HL-60/S4 (cell line): ENCODE measurements around the gene FBLN2.

Experiments used
- in situ Hi-C: fragments of 300-500 bp; cut with MboI; formaldehyde crosslinking; loops from 2 replicates; pipeline ENCODE4 v1.14.3; 2022; ENCODE audit warnings: low sequenced_read_pairs

Gene FBLN2

DNA sequence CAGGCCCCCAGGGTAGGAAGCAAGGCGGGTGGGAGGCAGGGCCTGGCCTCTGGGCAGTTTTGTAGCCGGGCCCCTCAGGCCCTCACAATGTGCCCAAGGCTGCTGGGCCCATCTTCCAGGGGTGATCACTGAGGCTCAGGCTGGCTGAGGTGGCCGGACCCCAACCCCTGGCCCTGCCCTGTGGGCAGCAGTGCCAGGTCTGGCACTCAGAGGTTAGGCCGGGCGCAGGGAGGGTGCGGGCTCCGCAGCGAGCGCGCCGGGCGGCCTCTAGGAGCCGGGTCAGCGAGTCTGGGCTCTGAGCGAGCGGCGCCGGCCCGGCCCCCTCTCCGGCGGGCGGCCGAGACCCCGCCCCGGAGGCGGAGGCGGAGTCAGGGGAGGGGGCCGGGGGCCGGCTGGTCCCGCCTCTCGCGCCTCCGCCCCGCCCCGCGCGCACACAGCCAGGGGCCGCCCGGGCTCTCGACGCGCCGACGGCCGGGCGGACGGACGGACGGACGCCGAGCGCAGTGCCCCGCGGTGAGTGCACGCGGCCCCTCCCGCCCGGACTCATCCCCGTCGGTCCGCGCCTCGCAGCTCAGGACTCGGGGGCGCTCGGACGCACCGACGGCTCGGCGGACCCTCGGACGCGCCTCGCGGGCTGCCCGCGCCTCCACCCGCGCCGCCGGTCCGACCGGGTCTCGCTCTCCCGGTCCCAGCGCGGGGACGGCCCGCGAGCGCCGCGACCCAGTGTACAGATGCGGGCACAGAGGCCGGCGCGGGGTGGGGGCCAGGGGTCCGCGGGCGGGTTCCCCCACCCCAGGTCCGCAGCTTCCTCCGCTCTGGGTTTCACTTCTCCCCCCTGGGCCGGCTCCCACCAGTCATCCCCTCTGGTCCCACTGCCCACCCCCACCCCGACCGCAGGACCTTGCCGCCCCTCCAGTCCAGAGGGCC, at the start of gene FBLN2:
Gene FBLN2 (plus strand): TSS at position 430 of the 927 bp plus-strand sequence. CDS start 21,231 bp downstream, outside the sequence.
- in situ Hi-C loops = no loop called here

DNA sequence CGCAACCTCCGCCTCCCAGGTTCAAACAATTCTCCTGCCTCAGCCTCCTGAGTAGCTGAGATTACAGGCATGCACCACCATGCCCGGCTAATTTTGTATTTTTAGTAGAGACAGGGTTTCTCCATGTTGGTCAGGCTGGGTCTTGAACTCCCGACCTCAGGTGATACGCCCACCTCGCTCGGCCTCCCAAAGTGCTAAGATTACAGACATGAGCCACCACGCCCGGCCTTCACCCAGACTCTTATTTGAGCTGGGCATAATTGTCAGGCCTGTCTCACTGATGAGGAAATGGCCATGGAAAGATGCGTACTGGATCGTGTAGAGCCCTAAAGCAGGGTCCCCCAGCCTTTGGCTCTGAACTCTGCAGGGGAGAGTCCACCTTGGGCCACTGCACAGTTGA, 49.7 kb upstream of the FBLN2 start:
- in situ Hi-C loops = loop anchor here (5.0 kb wide), 1 partner anchor 148 kb away; no protein-coding TSS in a partner anchor

DNA sequence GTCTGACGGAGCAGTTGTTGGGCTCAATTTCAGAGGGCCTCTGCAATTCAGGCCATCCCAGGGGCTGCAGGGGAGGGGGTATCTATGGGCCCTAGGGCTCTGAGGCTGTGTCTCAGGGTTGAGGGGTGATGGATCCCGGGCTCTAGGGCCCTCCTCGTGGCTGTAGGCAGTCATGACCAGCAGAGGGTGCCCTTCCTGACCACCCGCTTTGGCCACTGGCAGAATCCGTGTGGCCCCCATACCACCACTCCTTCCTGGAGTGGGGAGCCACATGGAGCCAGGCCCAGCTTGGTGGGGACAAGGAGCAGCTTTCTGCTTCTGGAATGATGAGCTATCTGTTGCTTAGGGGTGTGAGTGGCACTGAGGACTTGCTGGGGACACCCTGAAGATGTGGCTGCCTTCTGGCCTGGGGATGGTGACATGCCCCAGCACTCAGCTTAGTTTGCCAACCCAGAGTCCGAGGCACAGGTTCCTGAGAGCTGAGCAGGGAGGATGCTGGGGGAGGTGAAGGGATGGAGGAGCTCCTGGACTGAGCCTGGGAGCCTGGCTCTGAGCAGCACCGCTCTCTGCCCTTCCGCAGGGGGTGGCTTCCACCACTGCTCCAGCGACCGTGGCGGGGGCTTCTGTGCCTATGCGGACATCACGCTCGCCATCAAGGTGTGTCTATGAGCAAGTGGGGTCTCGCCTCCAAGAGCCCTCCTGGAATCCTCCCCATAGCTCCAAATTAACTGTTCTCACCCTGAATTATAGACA, 48.6 kb upstream of the FBLN2 start:
- in situ Hi-C loops = no loop called here

DNA sequence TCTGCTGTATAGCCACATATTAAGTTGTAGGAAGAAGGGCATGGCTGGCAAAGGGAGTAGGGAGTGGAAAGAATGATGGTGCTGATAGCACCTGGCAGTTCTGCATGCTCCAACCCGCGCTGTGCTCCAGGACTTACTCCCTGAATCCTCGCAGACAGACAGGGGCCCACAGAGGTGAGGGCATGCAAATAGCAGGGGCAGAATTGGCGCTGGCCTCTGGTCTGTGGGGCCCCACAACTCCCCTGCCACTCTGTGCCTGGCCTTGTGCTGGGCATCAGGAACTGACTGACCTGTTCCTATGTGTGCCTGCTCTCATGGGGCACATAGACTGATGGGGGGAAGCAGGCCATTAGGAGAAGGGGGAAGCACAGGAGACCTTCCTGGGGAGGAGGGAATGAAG, 47.9 kb upstream of the FBLN2 start:
- in situ Hi-C loops = no loop called here

DNA sequence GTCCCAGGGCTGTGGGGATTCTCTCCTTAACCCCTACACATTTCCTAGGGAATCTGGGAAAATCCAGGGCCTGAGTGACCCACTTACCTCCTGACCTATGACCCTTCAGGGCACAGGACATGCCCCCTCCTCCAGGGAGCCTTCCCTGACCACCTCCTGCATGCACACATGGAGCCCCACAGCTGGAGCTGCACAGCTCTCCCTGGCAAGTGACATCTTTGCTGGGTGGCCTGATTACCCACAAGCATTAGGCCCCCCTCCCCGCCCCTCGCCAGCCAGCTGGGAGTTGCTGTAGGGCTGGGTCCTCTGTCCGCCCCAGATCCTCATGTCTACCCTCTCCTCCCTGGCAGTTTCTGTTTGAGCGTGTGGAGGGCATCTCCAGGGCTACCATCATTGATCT, 47.4 kb upstream of the FBLN2 start:
- in situ Hi-C loops = no loop called here

DNA sequence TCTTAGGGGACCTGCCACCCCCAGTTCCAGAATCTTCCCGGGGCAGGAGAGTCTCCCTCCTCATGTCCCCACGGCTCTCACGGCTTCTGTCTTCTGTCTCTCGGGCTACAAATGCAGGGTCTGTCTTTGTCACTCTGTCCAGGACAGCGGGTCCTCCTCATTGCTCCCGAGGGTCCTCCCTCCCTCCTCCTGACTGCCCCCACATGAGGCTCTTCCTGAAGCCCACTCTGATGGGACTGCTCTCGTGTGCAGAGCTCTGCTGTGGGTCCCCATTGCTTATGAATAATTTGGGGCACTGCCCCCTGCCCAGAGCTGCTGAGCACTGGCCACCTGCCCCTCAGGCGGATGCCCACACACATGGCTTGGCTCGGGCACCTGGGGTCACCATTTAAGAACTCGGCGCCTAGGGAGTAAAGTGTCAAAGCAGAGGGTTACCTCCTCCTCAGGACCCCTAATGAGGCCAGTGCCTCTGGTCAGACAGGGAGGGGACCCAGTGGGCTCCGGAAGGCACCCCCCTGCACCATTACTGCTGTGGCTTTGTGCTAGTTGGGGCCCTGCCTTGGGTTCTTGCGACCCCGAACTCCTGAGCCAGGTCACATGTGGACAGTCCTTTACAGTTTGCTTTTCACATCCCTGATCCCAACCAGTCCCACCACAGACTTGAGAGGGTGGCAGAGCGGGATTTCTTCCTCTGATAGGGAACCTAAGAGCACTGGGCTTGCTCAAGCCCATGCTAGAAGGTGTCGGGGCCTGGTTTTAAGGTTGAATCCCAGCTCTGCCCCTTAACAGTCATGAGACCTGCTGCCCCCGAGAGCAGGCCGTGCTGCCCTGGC, 46.8 kb upstream of the FBLN2 start:
- in situ Hi-C loops = no loop called here

DNA sequence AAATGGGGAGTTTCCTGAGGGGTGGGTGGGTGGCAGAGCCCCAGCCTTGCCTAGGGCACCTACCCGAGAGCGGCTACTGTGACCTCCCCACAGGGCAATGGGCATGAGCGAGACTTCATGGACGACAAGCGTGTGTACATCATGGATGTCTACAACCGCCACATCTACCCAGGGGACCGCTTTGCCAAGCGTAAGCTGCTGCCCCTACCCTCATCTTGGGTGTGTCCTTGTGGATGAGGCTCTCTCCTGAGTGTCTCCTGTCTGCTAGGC, 46.2 kb upstream of the FBLN2 start:
- in situ Hi-C loops = no loop called here

DNA sequence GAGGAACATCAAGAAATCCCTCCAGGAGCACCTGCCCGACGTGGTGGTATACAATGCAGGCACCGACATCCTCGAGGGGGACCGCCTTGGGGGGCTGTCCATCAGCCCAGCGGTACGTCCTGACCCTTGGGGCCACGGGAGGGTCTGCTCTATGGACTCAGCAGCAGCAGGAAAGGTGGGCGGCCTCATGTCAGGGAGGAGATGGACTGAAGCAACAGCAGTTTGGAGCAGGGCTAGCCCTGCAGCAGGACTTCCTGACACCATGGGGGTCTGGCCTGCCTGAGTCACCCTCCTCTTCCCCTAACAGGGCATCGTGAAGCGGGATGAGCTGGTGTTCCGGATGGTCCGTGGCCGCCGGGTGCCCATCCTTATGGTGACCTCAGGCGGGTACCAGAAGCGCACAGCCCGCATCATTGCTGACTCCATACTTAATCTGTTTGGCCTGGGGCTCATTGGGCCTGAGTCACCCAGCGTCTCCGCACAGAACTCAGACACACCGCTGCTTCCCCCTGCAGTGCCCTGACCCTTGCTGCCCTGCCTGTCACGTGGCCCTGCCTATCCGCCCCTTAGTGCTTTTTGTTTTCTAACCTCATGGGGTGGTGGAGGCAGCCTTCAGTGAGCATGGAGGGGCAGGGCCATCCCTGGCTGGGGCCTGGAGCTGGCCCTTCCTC, 44.6 kb upstream of the FBLN2 start:
- in situ Hi-C loops = no loop called here

DNA sequence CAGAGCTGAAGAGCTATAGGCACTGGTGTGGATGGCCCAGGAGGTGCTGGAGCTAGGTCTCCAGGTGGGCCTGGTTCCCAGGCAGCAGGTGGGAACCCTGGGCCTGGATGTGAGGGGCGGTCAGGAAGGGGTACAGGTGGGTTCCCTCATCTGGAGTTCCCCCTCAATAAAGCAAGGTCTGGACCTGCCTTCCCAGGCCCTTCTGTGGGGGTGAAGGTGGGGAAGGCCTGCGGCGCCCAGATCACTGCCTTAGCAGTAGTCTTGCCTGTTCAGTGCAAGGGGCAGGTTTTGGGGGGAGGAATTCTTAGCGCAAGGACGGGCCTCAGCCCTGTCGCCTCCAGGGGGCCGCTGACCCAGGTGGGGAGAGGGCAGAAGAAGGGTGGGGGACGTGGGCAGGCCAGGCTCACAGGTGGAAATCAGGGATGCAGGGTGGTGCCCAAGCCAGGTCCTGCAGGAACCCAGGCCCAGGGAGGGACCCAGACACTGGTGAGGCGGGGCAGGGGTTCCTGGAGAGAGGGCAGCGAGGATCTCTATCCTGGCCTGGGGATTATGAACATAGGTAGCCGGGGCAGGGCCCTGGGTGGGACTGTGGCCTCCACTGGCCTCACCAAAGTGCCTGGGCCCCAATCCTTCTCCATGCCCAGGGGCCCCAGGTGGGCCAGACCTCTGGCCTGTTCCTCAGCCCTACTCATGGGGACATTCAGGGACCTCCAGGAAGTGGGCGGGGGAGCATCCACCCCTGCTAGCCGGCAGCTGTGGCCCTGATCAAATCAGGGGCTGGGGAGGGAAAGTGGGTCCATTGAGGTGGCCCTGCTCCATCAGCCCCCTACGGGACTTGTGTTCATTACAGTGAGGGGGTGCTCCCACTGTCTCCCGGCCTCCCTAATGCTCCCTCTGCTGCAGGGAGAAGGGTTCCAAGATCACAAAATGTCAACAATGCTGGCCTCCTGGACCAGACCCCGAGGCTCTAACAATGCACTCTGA, 43.5 kb upstream of the FBLN2 start:
- in situ Hi-C loops = no loop called here

DNA sequence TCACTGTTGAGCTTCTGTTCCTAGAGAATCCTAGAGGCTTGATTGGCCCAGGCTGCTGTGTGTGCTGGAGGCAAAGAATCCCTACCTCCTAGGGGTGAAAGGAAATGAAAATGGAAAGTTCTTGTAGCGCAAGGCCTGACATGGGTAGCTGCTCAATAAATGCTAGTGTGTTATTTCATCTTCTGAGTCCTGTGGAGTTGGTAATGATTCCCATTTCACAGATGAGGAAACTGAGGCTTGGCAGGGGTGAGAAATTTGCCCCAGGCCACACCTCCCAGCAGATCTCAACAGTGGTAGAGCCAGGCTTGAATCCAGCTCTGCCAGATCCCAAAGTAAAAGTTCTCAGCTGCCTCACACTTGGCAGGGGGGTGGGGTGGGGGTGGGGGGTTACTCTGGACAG, 42.7 kb upstream of the FBLN2 start:
- in situ Hi-C loops = no loop called here

DNA sequence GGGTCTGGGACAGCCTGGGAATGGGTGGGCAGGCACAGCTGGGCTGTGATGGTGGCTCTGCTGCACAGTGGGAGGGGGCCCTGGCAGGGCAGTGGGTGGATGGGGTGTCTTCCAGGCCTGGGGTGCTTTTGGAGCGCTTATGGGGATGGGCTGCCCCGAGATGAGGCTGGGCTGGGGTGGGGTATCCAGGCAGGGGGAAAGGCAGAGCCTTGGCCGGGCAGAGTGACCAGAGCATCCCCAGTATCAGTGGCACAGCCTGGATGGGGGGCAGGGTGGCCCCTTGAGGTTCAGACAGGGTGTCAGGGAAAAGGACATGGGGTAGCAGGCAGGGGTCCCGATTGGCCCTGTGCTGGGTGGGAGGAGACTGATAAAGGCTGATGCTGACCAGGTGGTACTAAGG, 42.2 kb upstream of the FBLN2 start:
- in situ Hi-C loops = no loop called here

DNA sequence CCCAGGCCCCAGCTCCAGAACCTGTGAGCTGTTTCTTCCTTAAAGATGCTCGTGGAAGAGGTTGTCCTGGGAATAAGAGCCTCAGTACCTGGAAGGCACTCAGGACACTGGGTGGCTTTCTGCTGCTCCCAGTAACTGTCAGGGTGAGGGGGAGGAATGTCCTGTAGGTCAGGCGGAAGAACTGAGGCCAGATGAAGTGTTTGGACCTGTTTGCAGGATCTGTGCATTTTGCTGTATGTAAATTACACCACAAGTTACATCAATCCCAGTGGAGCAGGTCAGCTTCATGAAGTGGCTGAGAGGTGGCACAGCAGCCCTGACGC, 41.7 kb upstream of the FBLN2 start:
- in situ Hi-C loops = no loop called here

DNA sequence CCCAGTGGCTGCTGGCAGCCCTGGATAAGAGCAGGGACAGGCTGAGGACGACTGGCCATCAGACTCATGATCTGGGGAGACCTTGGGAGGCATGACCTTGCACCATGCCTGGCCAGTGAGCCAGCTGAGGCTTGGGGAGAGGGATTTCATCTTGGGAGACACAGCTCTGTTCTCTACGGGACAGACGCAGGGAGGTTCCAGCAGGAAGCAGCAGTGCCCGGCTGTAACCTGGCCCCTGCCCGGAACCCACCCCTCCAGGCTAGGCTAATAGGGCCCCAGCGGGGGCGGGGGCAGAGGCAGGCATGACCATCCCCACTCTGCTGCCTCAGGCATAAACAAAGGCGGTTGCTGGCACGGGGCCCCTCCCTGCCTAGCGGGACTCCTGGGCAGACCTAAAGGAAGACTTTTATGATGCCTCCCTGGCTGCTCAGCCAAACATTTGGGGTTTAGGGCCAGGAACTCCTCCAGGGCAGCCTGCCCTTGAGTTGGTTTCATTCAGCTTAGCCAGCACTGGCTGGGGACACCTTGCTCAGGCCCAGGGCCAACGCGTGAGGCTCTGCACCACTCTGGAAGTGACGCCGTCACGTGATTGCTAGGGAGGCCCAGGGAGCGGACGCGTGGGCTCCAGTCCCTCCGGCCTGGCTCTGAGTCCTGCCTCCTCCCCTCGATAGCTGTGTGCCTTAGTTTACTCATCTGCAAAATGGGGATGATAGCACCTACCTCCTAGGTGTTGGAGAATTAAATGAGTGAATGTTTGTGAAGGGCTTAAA, 41.2 kb upstream of the FBLN2 start:
- in situ Hi-C loops = no loop called here

DNA sequence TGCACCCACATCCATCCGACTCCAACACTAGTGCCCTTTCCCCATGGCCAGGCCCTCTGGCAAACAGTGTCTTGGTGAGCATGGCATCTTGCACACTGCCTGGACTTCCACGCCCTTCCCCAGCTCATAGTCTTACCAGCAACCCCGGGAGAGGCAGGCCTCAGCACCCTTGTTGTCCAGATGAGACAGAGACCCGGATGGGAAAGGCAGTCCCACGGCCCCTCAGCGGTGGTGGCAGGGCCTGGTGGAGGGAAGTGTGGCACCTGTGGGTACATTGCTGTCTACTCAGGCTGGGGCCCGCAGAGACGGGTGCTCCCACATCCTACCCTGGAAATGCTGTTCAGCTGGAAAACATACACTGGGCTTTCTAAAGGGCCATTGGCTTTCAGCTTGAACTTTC, 40.4 kb upstream of the FBLN2 start:
- in situ Hi-C loops = no loop called here

DNA sequence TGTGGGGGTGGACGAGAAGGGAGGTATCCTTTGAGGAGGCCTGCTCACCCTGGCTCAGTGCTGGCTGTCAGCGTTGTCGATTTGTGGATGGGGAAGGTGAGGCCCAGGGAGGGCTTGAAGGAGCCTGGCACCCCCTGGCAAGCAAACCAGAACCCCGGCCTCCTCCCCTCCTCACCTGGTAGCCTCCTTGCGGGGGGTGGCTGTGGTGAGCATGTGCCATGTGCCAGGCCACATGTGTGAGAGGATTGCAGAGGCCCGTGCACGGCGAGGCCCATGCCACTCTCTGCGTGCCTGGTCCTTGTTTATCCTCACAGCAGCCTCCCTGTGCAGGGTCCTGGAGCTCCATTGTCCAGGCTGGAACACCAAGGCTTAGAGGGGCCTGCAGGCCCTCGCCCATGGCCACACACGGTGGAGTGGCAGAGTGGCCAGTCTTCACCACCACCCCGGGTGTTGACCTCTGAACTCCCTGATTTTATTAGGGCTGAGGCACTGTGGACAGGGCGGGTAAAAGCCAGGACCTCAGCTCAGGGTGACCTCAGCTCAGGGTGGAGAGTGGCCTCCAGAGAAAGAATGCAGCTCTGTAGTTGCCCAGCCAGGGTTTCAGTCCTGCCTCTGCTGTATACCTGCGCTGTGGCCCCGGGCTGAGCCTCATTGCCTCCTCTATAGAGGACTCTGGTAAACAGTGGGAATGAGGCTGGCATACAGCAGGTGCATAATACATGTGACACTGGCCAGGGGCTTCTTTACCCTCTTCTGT, 39.7 kb upstream of the FBLN2 start:
- in situ Hi-C loops = no loop called here

DNA sequence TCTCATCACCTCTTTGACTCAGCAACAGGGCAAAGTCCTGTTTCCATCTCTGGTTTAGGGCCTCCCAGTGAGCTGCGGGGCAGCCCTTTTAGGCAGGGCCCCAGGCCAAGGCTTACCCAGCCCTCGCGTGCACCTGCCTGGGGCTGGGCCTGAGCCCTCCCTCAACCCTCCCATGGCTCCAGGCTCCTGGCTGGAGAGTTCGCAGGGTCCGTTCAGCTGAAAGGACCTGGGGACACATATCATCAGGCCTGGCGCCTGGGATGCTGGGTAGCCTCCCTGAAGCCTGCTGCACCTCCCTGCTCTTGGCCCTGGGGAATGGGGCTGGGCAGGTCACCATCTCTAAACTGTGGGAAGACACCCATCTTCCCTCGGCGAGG, 39.1 kb upstream of the FBLN2 start:
- in situ Hi-C loops = no loop called here

DNA sequence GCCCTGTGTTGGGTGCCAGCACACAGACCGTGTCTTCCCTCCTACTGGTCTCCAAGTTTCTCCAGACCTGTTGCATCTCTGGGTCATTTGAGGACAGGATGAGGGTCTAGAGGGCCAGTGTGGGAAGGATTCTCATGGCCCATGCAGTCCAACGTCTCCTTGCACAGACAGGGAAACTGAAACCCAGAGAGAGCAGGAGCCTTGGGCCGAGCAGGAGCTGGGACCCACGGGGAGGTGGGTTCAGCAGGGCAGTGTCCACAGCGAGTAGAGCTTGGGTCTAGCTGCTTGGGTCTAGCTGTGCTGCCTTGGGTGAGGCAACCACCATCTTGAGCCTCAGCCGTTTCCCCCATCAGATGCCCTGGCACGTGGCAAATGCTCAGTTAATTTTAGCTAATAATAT, 36.5 kb upstream of the FBLN2 start:
- in situ Hi-C loops = no loop called here
